Lower leg skin (tissue), 3 donors: Measurements from ENCODE around the gene FPGS.

Experiments
- CTCF ChIP-seq, 3 donors: fragments of 450-650 bp; IDR thresholded peaks; one replicate each; pipeline ENCODE4 v1.5.1; 2016; ENCODE audit warnings: antibody characterized with exemption in 3 of 3, mild to moderate bottlenecking in 3 of 3, moderate library complexity in 2 of 3
- POLR2A ChIP-seq, 2 donors: fragments of 450-650 bp; IDR thresholded peaks; one replicate each; pipeline ENCODE4 v1.6.1; 2016 to 2017; ENCODE audit warnings: antibody characterized with exemption in 2 of 2, mild to moderate bottlenecking in 1 of 2, moderate library complexity in 1 of 2

GRCh38 chr9:127753622-127754021 is 49.1 kb upstream of the FPGS start:
- TF ChIP-seq POLR2A (IDR thresholded peaks at IDR 0.05) (no peak), CTCF (IDR thresholded peaks at IDR 0.05) (no peak)
